ENCODE results near the gene OR4M1. TPM values are rescaled to one million over a fixed set of nuclear protein-coding genes. Genes with fewer than 3 reads are reported as not detected.
"Not testable (repeated sequence)": the region's sequence is repeated elsewhere in the genome, so short reads cannot be mapped to it uniquely, and the experiment has no call there.

Gene OR4M1
- total RNA-seq: not detected in 2 replicates

GRCh38 chr14:19773204-19773603, at the start of gene OR4M1:
Gene OR4M1, plus strand, starts transcription at chr14:19773504. Its CDS starts 6,819 bp downstream, at chr14:19780323.
- not testable (repeated sequence) for H3K4me3 ChIP-seq (ENCODE audit: low read depth, low read length); DNase-seq (ENCODE audit: low read depth)

GRCh38 chr14:19729359-19729758, 43.9 kb upstream of the OR4M1 start:
- DNase-seq (ENCODE audit: low read depth): no peak
- no peak overlapping the region for H3K4me3 ChIP-seq (ENCODE audit: low read depth, low read length)
- TF ChIP-seq CTCF (conservative IDR thresholded peaks at IDR 0.05; ENCODE audit: low read depth, low read length): no peak

GRCh38 chr14:19729763-19730162, 43.5 kb upstream of the OR4M1 start:
- DNase-seq (ENCODE audit: low read depth): no peak
- TF ChIP-seq CTCF (conservative IDR thresholded peaks at IDR 0.05; ENCODE audit: low read depth, low read length): no peak
- H3K4me3 ChIP-seq (ENCODE audit: low read depth, low read length): no peak overlapping the region

GRCh38 chr14:19733893-19734292, 39.4 kb upstream of the OR4M1 start:
- not testable (repeated sequence) for DNase-seq (ENCODE audit: low read depth); H3K4me3 ChIP-seq (ENCODE audit: low read depth, low read length)

GRCh38 chr14:19743256-19743655, 30.0 kb upstream of the OR4M1 start, which contains the start of gene OR4Q3:
Gene OR4Q3, plus strand, starts transcription at chr14:19743571.
- no peak within 1 kb of the TSS for H3K4me3 ChIP-seq (ENCODE audit: low read depth, low read length)
- TF ChIP-seq CTCF (conservative IDR thresholded peaks at IDR 0.05; ENCODE audit: low read depth, low read length): no peak

GRCh38 chr14:19752316-19752715, 21.0 kb upstream of the OR4M1 start:
- H3K4me3 ChIP-seq (ENCODE audit: low read depth, low read length); DNase-seq (ENCODE audit: low read depth): not testable (repeated sequence)

More at GRCh38 chr14:19743256-19743655, 30.0 kb upstream of the OR4M1 start, which contains the start of gene OR4Q3:
- DNase-seq (ENCODE audit: low read depth): no peak

- no peak for TF ChIP-seq CTCF (conservative IDR thresholded peaks at IDR 0.05; ENCODE audit: low read depth, low read length)
- H3K4me3 ChIP-seq (ENCODE audit: low read depth, low read length): no peak overlapping the region
- DNase-seq (ENCODE audit: low read depth): no peak
Observed at GRCh38 chr14:19754172-19754571, 19.1 kb upstream of the OR4M1 start.

- not testable (repeated sequence) for H3K4me3 ChIP-seq (ENCODE audit: low read depth, low read length); DNase-seq (ENCODE audit: low read depth)
Observed at GRCh38 chr14:19771491-19771890, 1.8 kb upstream of the OR4M1 start.

GRCh38 chr14:19771895-19772430, 1.3 kb upstream of the OR4M1 start:
- H3K4me3 ChIP-seq (ENCODE audit: low read depth, low read length): no peak overlapping the region
- no peak for TF ChIP-seq CTCF (conservative IDR thresholded peaks at IDR 0.05; ENCODE audit: low read depth, low read length)
- no peak for DNase-seq (ENCODE audit: low read depth)

- not testable (repeated sequence) for H3K4me3 ChIP-seq (ENCODE audit: low read depth, low read length); DNase-seq (ENCODE audit: low read depth)
Observed at GRCh38 chr14:19772454-19772853, 850 bp upstream of the OR4M1 start.

Data from epithelial cell of proximal tubule (primary cell).